GM18517 (cell line): Measurements from ENCODE around the gene ZNF879.

Experiments
- ATAC-seq: cut with Tn5 transposase; IDR thresholded peaks from one replicate; pipeline ENCODE4 v1.9.1; 2021; ENCODE audit warnings: mild to moderate bottlenecking, moderate library complexity; ENCODE audit not compliant: unreplicated experiment

The ZNF879 gene

GRCh38 chr5:179023528-179024189 lies at the start of gene ZNF879:
TSS of gene ZNF879 (plus strand) at chr5:179023804. CDS start at chr5:179025005, 1,201 bp downstream.
- ATAC-seq: peak; percentile 88

- no peak for ATAC-seq
Observed at GRCh38 chr5:178981381-178981780, 42.2 kb upstream of the ZNF879 start.

GRCh38 chr5:178982941-178983340 lies 40.7 kb upstream of the ZNF879 start:
- ATAC-seq: no peak

- no peak for ATAC-seq
Observed at GRCh38 chr5:178983728-178984127, 39.9 kb upstream of the ZNF879 start.

GRCh38 chr5:178984145-178985072 lies 39.2 kb upstream of the ZNF879 start:
- ATAC-seq: no peak

GRCh38 chr5:178986326-178986960 lies 37.2 kb upstream of the ZNF879 start:
- no peak for ATAC-seq

GRCh38 chr5:178988436-178989220 lies 35.0 kb upstream of the ZNF879 start:
- ATAC-seq: no peak

GRCh38 chr5:178989311-178989710 lies 34.3 kb upstream of the ZNF879 start:
- ATAC-seq: no peak

- no peak for ATAC-seq
Observed at GRCh38 chr5:178990491-178990890, 33.1 kb upstream of the ZNF879 start.

GRCh38 chr5:178991190-178992145 lies 32.1 kb upstream of the ZNF879 start:
- ATAC-seq: no peak

- ATAC-seq: no peak
Observed at GRCh38 chr5:178992291-178992895, 31.2 kb upstream of the ZNF879 start.

GRCh38 chr5:178993236-178993765 lies 30.3 kb upstream of the ZNF879 start:
- ATAC-seq: no peak

- no peak for ATAC-seq
Observed at GRCh38 chr5:178993955-178994579, 29.5 kb upstream of the ZNF879 start.

GRCh38 chr5:178994580-178995340 lies 28.8 kb upstream of the ZNF879 start, which contains the start of gene GRM6:
TSS of gene GRM6 (minus strand) at chr5:178995320. CDS start at chr5:178994944, 376 bp downstream.
- no peak for ATAC-seq

- ATAC-seq: no peak
Observed at GRCh38 chr5:178995341-178995690, 28.3 kb upstream of the ZNF879 start.

- ATAC-seq: no peak
Observed at GRCh38 chr5:178996156-178996555, 27.4 kb upstream of the ZNF879 start.

GRCh38 chr5:178997191-178997590 lies 26.4 kb upstream of the ZNF879 start:
- no peak for ATAC-seq

- no peak for ATAC-seq
Observed at GRCh38 chr5:178998441-178998840, 25.2 kb upstream of the ZNF879 start.
